ENCODE measurements around the gene MRPL44. TPM values are rescaled to one million over a fixed set of nuclear protein-coding genes. Genes with fewer than 3 reads are reported as not detected.
A peak's percentile ranks its signal among the peaks of the same experiment; 100 is the strongest.

Gene MRPL44
- total and polyA plus RNA-seq, 2 of the 13 experiments (the other 11 are each of a cell fraction or from before 2014, with no cell fraction given), result 38.4 to 78.0 TPM

GRCh38 chr2:223944703-223945531, 12.3 kb upstream of the MRPL44 start, which contains the start of gene WDFY1 (continued):
- TF ChIP-seq PCBP2 (optimal IDR thresholded peaks at IDR 0.05; ENCODE audit: low read depth, low read length, poor library complexity, severe bottlenecking) (no peak), MTA1 (CRISPR knock-in tag; IDR thresholded peaks at IDR 0.05; ENCODE audit: borderline replicate concordance) (no peak), ZNF766 (CRISPR knock-in tag; IDR thresholded peaks at IDR 0.05; ENCODE audit: borderline replicate concordance) (peak; percentile 98), ZNF292 (CRISPR knock-in tag; IDR thresholded peaks at IDR 0.05; ENCODE audit: borderline replicate concordance, low read depth) (peak; percentile 84; the same call in 1 of the 2 replicates), TBX2 (CRISPR knock-in tag; IDR thresholded peaks at IDR 0.05; ENCODE audit: borderline replicate concordance) (peak; percentile 95), KDM1A (CRISPR knock-in tag; IDR thresholded peaks at IDR 0.05) (0 out of 2 replicates have a peak, but pooled peaks have one; percentile 51), MED1 (CRISPR knock-in tag; IDR thresholded peaks at IDR 0.05) (peak; percentile 86), E2F1 (CRISPR knock-in tag; IDR thresholded peaks at IDR 0.05) (peak; percentile 89), E2F2 (CRISPR knock-in tag; IDR thresholded peaks at IDR 0.05; ENCODE audit: borderline replicate concordance) (peak; percentile 84; the same call in 1 of the 2 replicates), ZNF503 (CRISPR knock-in tag; IDR thresholded peaks at IDR 0.05) (peak; percentile 89), ZNF350 (CRISPR knock-in tag; IDR thresholded peaks at IDR 0.05; ENCODE audit: borderline replicate concordance, low read depth) (peak; percentile 73), MAFG (CRISPR knock-in tag; IDR thresholded peaks at IDR 0.05) (no peak), RAD21 (CRISPR knock-in tag; IDR thresholded peaks at IDR 0.05) (peak; percentile 80), MXI1 (IDR thresholded peaks at IDR 0.05; ENCODE audit: borderline replicate concordance, low read depth, low read length) (peak; percentile 83; the same call in 2 of the 3 replicates), TOE1 (CRISPR knock-in tag; IDR thresholded peaks at IDR 0.05) (peak; percentile 98), ZNF280B (CRISPR knock-in tag; IDR thresholded peaks at IDR 0.05; ENCODE audit: borderline replicate concordance) (peak; percentile 79; the same call in 1 of the 2 replicates), ARNT (IDR thresholded peaks at IDR 0.05) (no peak), ZSCAN22 (CRISPR knock-in tag; IDR thresholded peaks at IDR 0.05) (no peak), TEAD3 (CRISPR knock-in tag; optimal IDR thresholded peaks at IDR 0.05; ENCODE audit: borderline replicate concordance) (peak; percentile 80), REPIN1 (CRISPR knock-in tag; IDR thresholded peaks at IDR 0.05; ENCODE audit: borderline replicate concordance, low read depth) (peak; percentile 83; the same call in 1 of the 2 replicates), FOXA1 (IDR thresholded peaks at IDR 0.05) (no peak), FOXA1 (CRISPR knock-in tag; IDR thresholded peaks at IDR 0.05) (peak; percentile 70), PPARG (CRISPR knock-in tag; conservative IDR thresholded peaks at IDR 0.05) (peak; percentile 83), ZNF879 (CRISPR knock-in tag; IDR thresholded peaks at IDR 0.05) (peak; percentile 90; the same call in 1 of the 2 replicates), SP1 (IDR thresholded peaks at IDR 0.05) (no peak), SP1 (CRISPR knock-in tag; IDR thresholded peaks at IDR 0.05) (peak; percentile 73)

Data from HepG2 (cell line).